Effector CD8-positive, alpha-beta T cell (primary cell): ENCODE data around the gene FBRSL1.
A peak's percentile ranks its signal among the peaks of the same experiment; 100 is the strongest.

ENCODE experiments used
- DNase-seq: peaks from one replicate; lab custom pipeline; 2025; lab: John Stamatoyannopoulos, UW

FBRSL1 gene

DNA sequence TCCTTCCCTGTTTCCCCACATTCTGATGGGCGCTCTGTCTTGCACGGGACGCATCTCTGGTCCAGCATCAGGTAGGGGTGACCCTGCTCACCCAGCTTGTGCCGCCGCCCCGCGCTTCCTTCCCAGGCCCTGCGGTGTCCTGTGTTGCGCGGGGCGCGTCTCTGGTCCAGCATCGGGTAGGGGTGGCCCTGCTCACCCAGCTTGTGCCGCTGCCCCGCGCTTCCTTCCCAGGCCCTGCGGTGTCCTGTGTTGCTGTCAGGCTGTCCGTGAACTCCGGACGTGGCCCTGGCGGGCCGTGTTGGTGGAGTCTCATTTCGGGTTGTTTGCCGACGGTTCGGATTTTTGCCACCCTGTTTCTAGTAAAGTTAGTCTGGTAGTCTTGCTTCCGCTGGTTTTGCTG is 6.8 kb downstream of the FBRSL1 start:
- DNase-seq: no peak

GRCh38 chr12:132497514-132498405 is 7.8 kb downstream of the FBRSL1 start:
- no peak for DNase-seq

GRCh38 chr12:132498931-132499330 is 9.0 kb downstream of the FBRSL1 start:
- DNase-seq: no peak

DNA sequence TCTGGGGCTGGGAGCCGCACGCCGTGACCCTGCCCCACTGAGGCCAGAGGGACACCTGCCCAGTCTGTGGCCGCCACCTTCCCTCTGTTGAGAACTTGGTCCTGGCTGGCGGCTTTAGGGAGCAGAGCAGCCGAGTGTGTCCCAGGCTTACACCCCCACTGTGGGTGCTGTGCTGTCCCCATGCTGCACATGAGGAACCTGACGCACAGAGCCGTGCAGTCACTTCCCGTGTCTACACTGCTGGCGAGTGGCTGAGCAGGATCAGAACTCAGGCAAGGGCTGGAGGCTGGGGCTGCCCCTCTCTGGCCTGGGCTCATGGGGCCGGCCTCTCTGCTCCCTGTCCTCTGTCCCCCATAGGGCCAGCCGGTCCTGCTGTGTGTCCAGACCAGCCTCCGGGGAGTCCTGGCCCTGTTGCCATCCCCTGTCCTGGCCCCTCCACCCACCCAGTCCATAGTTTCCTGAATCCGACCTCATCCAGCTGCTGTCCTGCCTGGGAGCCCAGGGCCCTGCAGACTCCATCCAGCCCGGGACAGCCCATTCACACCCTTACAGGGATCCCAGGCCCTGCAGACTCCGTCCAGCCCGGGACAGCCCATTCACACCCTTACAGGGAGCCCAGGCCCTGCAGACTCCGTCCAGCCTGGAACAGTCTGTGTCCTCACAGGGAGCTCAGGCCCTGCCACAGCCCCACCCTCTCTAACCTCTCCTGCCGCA is 10.3 kb downstream of the FBRSL1 start:
- no peak for DNase-seq

- DNase-seq: no peak
Measured at GRCh38 chr12:132500856-132501180, 10.9 kb downstream of the FBRSL1 start.

DNA sequence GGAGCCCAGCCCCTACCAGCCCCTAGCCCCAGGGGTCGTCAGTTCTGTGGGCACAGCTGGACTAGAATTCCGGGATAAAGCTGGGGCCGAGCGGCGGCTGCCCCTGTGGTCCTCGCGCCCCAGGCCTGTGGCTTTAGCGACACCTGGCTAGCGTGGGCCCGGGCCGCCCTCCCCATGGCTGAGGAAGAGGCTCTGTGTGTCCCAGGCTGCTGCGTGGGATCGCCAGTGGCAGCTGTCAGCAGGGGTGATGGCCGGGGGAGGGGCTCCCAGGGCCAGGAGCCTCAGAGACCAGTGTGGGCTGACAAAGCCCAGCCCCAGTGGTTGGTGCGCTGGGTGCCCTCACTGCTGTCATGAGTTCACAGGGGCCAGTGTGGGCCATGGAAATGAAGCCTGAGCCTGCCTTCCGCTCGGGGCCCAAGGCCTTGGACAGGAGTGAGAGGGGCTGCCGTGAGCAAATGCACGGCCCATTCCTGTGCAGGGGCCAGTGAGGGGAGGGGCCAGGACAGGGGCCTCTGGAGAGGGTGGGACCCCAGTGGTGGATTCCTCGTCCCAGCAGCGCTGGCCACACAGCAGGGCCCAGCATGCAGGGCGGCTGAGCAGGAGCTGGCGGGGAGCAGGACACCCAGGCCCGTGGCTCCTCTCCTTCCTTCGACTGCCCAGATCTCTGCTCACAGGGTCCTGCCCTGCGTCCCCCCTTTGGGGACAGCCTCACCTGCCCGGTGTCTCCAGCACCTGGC is 11.4 kb downstream of the FBRSL1 start:
- no peak for DNase-seq

- DNase-seq: peak; percentile 17
Measured at GRCh38 chr12:132502149-132502881, 12.4 kb downstream of the FBRSL1 start.

DNA sequence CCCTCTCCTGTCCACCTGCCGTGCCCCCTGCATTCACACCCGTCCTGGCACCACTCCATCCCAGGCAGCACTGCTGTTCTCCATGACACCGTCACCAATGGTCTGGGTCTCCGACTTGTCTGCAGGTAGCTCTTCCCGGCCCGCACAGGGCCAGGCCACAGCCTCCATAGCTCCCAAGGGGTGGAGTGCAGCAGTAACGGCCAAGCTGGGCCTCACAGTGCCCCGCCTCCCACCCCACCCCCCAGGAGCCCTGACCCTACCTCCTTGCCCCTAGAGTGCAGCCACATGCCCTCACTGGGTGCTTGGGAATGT is 12.9 kb downstream of the FBRSL1 start:
- DNase-seq: no peak

DNA sequence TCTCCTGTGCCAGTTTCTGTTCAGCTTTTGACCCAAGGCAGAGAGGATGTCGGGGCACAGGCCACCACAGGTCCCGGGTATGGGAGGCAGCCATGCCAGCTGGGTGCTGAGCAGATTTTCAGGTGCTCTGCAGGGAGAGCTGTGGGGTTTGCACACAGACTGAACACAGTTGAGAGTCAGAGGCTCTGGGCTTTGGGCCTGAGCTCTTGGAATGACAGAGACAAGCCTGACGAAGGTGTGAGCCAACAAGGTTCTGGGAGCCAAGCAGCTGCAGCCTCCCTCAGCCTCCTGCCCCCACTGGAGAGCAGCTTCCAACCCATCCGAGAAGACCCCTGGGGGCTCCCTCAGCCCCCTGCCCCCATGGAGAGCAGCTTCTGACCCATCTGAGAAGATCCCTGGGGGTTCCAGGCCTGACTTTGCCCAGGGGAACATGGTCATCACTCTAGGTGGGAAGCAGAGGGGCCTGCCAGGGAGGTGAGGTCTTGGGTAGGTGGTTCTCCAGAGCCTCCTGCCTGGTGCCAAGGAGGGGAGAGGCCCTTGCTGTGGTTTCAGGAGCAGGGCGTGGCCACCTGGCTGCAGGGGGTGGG is 13.8 kb downstream of the FBRSL1 start:
- no peak for DNase-seq

GRCh38 chr12:132505105-132505851 is 15.3 kb downstream of the FBRSL1 start:
- no peak for DNase-seq

- no peak for DNase-seq
Measured at GRCh38 chr12:132505852-132506219, 15.9 kb downstream of the FBRSL1 start.

DNA sequence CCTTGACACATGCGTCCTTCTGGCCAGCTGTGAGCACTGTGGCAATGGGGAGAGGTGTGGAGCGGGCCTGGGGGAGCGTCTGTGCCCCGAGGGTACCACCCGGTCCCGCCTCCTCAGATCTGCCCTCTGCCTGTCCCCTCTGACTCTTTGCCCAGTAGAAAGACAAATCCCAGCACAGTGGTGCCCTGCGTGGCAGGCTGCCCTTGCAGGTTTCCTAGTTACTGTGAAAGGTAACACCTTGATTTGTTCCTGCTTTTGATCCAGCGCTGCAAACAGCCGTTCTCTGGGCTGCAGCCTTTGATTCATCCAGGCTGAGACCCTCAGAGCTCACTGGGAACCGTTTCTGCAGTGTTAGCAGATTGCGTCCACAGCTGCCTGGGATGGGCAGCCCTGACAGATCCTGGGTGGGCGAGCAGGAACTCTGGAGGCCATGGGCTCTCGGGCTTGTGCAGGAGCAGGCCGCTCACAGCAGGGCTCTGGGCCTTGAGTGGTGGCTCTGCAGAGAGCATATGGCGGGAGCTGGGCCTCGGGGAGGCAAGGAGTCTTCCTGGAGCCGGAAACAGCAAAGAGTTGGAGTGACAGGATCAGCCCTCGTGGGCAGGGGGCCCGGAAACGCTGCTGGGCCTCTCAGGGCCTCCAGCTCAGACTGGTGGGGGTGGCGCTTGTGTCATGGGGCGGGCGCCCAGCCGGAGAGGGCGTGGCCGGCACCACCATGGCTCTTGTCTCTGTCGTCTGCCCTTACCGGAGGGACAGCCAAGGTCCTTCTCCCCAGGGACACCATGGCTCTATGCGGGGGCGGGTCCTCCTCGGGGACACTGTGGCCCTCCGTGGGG is 16.6 kb downstream of the FBRSL1 start:
- DNase-seq: peak; percentile 55

GRCh38 chr12:132507161-132507538 is 17.2 kb downstream of the FBRSL1 start:
- no peak for DNase-seq

GRCh38 chr12:132507656-132508490 is 17.9 kb downstream of the FBRSL1 start:
- no peak for DNase-seq

- DNase-seq: no peak
Measured at GRCh38 chr12:132508491-132508740, 18.5 kb downstream of the FBRSL1 start.

- DNase-seq: no peak
Measured at GRCh38 chr12:132508860-132509732, 19.1 kb downstream of the FBRSL1 start.

- DNase-seq: no peak
Measured at GRCh38 chr12:132510111-132510724, 20.3 kb downstream of the FBRSL1 start.
